ENCODE data around the gene GOLPH3.
"Not testable (repeated sequence)": the region's sequence is repeated elsewhere in the genome, so short reads cannot be mapped to it uniquely, and the experiment has no call there.

GOLPH3 gene

DNA sequence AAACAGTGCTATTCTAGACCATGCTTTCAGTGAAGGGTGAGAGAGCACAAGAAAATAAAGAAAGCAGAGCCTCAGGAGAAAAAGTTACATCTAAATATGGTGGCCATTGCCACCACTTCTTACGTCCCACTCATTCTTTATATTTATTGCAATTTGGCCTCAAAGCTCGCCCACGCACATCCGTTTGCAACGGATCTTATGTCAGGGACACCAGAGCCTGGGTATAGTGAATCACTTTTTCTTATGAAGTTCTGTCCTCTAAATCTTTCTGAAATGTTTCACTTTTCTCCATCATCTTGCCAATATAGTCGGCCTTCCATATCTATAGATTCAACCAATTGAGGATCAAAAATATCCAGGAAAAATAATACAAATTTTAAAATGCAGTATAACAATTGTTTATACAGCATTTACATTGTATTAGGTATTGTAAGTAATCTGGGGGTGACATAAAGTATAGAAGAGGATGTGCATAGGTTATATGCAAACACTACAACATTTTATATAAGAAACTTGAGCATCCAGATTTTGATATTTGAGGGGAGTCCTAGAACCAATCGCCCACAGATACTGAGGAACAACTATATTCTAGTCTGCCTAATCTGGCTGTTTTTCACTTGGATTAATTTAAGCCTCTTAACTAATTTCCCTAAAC, 35.2 kb downstream of the GOLPH3 start:
- in situ Hi-C loops (cut with MboI; ENCODE audit: low sequenced_read_pairs), result no loop called here

DNA sequence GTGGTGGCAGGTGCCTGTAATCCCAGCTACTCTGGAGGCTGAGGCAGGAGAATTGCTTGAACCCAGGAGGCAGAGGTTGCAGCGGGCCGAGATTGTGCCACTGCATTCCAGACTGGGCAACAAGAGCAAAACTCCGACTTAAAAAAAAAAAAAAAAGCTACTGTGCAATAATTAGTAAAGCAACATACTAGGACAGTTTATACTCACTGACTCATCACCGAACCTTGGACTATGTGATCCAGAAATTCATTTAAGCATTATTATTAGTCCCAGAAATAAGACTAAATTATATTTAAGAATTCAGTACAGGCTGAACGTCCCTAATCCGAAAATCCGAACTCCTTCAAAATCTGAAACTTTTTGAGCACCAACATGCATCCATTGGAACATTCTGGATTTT, 37.8 kb downstream of the GOLPH3 start:
- in situ Hi-C loops (cut with MboI; ENCODE audit: low sequenced_read_pairs), result no loop called here

DNA sequence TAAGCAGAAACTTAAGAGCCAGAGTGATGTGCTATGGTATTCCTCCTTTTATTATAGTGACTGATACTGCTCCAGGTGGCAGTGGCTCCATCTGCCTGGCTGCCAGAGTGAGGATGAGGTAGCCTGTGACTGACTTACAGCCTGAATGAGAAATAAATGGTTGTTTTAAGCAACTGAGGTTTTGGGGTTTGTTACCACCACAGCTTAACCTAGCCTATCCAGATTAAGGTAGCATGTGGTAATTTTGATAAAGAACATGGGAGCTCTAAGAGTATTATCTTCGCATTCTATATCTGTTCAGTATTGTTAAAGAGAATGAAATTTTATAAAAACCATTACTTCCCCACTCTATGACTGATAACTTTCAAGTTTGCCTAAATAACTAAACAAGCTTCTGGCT, 39.0 kb downstream of the GOLPH3 start:
- in situ Hi-C loops (cut with MboI; ENCODE audit: low sequenced_read_pairs), result no loop called here

DNA sequence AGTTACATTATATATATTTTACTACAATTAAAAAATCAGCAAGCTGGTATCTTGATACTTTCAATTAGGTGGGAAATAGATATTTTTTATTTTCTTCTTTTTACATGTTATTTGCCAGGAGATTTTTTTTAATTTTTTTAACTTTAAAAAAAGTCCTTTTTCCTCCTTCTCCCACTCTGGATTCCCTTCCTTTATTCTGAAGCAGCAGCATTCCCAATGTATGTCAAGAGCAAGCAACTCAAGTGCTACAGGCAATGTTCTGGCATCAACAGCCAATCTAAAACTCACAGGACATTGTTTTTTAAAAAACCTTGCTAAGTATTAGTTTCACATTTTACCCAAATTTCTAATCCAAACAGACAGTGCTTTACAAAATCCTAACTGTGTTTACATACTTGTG, 41.4 kb downstream of the GOLPH3 start:
- in situ Hi-C loops (cut with MboI; ENCODE audit: low sequenced_read_pairs), result no loop called here

GRCh38 chr5:32131604-32132003, 42.5 kb downstream of the GOLPH3 start:
- in situ Hi-C loops (cut with MboI; ENCODE audit: low sequenced_read_pairs), result no loop called here

GRCh38 chr5:32130865-32131264, 43.3 kb downstream of the GOLPH3 start:
- in situ Hi-C loops (cut with MboI; ENCODE audit: low sequenced_read_pairs), result no loop called here

DNA sequence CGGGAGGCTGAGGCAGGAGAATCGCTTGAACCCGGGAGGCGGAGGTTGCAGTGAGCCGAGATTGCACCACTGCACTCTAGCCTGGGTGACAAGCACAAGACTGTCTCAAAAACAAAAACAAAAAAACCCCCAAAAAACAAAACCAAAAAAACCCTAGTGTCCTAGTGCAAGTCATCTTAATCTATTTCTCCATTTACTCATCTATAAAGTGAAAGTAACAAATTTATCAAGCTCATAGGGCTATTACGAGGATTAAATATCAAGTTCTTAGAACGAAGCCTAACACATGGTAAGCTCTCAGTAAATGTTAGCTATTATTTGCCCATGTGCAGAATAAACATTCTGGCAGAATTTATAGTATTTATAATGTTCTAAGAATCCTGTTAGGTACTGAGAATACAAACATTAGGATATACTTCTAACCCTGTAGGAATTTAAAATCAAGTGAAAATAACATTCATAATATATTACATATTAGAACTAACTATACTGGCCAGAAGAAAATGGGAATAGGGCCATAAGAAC, 45.0 kb downstream of the GOLPH3 start:
- in situ Hi-C loops (cut with MboI; ENCODE audit: low sequenced_read_pairs), result no loop called here

DNA sequence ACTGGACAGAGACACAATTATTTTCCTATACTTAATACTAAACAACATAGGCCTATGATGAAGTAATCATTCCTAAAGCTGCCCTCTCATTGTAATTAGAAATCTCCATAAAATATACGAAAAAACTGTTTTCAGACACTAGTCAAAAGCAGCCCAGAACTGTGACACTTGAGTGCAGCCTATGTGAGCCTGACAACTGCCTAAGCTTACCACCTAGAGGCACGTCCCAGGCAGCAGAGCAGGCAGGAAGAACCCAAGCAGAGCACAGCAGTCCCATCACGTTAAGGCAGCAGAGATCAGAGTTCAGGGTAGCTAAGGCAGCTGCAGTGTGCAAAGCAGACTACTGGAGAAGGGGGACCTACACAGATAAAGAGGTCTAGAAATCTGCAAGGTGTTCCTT, 46.4 kb downstream of the GOLPH3 start:
- in situ Hi-C loops (cut with MboI; ENCODE audit: low sequenced_read_pairs), result no loop called here

GRCh38 chr5:32126691-32127090, 47.4 kb downstream of the GOLPH3 start:
- in situ Hi-C loops (cut with MboI; ENCODE audit: low sequenced_read_pairs), result no loop called here

DNA sequence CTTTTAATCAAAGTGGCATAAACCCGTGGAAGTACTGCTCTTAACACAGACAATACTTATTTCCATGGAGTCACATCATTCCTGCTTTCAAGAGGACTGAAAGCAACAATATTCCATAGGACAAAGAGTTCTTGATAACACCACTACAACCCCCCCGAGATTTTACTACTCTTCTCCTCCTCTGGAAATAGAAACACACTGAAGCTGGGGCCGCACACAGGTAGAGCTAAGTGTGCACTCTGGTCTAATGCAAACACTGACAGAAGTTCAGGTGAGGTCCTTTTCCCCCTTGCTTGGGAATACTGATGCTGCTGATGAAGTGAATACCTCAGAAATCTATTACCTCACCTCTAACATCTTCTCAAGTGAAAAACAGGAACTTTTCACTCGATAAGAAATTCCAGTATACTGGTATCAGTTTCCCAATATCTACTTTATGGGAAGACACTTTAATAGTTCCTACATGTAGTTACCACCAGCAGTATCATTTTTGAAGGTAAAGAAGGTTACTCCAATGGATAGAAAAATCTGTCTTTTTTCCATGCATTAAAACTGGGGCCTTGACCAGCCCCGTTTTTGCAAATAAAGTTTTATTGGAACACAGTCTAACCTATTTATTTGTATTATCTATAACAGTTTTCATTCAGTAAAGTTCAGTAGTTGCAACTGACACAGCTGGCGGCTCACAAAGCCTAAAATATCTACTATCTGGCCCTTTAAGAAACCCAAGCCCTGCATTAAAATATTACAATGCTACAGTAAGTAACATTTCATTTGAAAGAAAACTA, 50.0 kb downstream of the GOLPH3 start:
- in situ Hi-C loops (cut with MboI; ENCODE audit: low sequenced_read_pairs), result no loop called here

GRCh38 chr5:32123058-32123805, 50.9 kb downstream of the GOLPH3 start:
- in situ Hi-C loops (cut with MboI; ENCODE audit: low sequenced_read_pairs), result no loop called here

DNA sequence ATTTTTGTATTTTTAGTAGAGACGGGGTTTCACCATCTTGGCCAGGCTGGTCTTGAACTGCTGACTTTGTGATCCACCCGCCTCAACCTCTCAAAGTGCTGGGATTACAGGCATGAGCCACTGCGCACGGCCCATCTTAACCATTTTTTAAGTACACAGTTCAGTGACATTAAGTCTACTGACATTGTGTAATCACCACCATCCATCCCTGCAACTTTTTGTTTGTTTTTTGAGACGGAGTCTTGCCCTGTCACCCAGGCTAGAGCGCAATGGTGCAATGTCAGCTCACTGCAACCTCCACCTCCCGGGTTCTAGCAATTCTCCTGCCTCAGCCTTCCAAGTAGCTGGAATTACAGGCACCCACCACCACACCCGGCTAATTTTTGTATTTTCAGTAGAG, 55.2 kb downstream of the GOLPH3 start:
- in situ Hi-C loops (cut with MboI; ENCODE audit: low sequenced_read_pairs), result not testable (repeated sequence)

GRCh38 chr5:32116574-32117313, 57.4 kb downstream of the GOLPH3 start:
- in situ Hi-C loops (cut with MboI; ENCODE audit: low sequenced_read_pairs), result no loop called here

DNA sequence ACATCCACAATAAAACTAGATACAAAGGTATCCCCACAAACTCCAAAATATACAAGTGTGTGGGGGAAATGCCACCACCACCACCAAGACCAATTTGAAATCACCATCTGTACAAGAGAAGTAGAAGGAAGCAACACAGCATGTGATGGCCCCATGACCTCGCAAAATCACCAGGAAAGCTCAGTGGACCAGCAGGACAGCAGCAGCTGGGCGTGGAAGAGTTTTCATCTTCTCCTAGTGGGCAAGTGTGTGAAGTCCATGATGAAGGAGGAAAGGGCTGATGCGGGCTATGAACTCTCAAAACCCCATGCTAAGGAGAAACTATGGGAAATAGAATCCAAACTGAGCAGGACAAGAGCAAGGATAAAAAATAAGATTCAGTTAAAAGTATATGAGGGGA, 58.1 kb downstream of the GOLPH3 start:
- in situ Hi-C loops (cut with MboI; ENCODE audit: low sequenced_read_pairs), result no loop called here

DNA sequence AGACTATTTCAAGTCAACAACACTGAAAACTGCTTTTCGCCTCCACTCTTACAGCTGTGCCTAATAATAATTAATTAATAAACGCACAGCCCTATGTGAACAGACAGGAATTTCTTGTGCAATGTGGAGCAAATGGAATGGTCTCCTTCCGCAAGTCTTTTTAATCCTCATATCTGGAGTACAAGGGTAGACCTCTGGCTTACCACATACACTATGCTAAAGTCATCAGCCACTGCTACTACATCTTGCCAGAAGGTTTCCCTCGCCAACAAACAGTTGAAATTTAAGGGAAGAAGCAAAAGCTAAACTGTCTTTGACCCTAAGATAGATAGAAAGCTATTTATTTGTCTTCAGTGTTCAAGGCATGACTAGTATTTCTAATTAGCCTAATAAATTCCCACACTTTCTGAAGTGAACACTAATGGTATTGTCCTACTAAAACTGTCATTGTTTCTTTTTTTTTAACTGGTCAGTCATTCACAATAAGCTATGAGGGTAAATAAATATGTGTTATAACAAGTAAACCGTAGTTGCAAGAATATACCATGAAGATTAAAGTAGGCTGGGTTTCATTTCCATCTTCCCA, 63.9 kb downstream of the GOLPH3 start:
- in situ Hi-C loops (cut with MboI; ENCODE audit: low sequenced_read_pairs), result no loop called here

- in situ Hi-C loops (cut with MboI; ENCODE audit: low sequenced_read_pairs), result no loop called here
Measured at GRCh38 chr5:32109236-32109635, 64.9 kb downstream of the GOLPH3 start.

- in situ Hi-C loops (cut with MboI; ENCODE audit: low sequenced_read_pairs), result no loop called here
Measured at GRCh38 chr5:32108167-32108566, 66.0 kb downstream of the GOLPH3 start.

GRCh38 chr5:32107291-32107690, 66.8 kb downstream of the GOLPH3 start:
- in situ Hi-C loops (cut with MboI; ENCODE audit: low sequenced_read_pairs), result no loop called here

DNA sequence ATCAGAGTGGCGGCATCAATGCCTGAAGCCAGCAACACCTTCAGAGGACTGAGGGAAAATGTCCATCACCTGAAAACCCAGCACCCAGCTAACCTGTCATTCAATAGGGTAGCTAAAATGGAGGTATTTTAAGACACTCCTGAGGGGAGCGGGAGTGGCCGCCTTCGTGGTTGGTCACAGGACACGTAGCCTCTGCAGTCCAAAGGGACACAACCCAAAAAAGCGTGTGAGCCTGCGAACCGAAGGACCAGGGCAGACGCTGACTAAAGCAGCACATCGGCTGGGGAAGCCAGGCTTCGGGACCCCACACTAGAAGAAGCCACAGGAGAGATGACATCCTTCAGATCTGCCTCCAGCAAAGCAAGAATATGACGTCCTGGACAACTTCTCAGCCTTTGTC, 70.6 kb downstream of the GOLPH3 start:
- in situ Hi-C loops (cut with MboI; ENCODE audit: low sequenced_read_pairs), result no loop called here

GRCh38 chr5:32102254-32102986, 71.7 kb downstream of the GOLPH3 start:
- in situ Hi-C loops (cut with MboI; ENCODE audit: low sequenced_read_pairs), result no loop called here
